WTC11 (cell line): Measurements from ENCODE around the gene IZUMO4.

ENCODE experiments used
- USF1 ChIP-seq: sonication (generic); formaldehyde crosslinking; IDR thresholded peaks from 2 replicates; pipeline ENCODE4 v1.8.0; 2022; ENCODE audit warnings: mild to moderate bottlenecking, missing genetic modification reagents
- ZSCAN18 ChIP-seq: fragments of 250-450 bp; sonication (Bioruptor Pico); IDR thresholded peaks from 2 replicates; pipeline ENCODE4 v2.1.2; 2022; ENCODE audit warnings: mild to moderate bottlenecking, moderate library complexity

- TF ChIP-seq USF1 (CRISPR knock-in tag) = no peak
- TF ChIP-seq ZSCAN18 (CRISPR knock-in tag) = no peak
Observed at GRCh38 chr19:2116507-2116906, 19.8 kb downstream of the IZUMO4 start.
